NCI-H1694 (cell line): ENCODE results near the gene MYL7.

Experiments
- DNase-seq: peaks from one replicate; lab custom pipeline; 2025; lab: John Stamatoyannopoulos, UW

MYL7 gene

GRCh38 chr7:44150466-44150832 lies 9.3 kb upstream of the MYL7 start:
- peak; percentile 19 for DNase-seq

GRCh38 chr7:44149571-44150465 lies 8.7 kb upstream of the MYL7 start:
- no peak for DNase-seq

GRCh38 chr7:44148961-44149536 lies 7.9 kb upstream of the MYL7 start:
- DNase-seq, result no peak

- no peak for DNase-seq
Measured at GRCh38 chr7:44148166-44148565, 7.0 kb upstream of the MYL7 start.

GRCh38 chr7:44147026-44147991 lies 6.2 kb upstream of the MYL7 start:
- no peak for DNase-seq

GRCh38 chr7:44145969-44146911 lies 5.1 kb upstream of the MYL7 start:
- DNase-seq, result no peak

GRCh38 chr7:44145479-44145968 lies 4.4 kb upstream of the MYL7 start:
- DNase-seq, result no peak

GRCh38 chr7:44144968-44145478 lies 3.9 kb upstream of the MYL7 start:
- no peak for DNase-seq

- no peak for DNase-seq
Measured at GRCh38 chr7:44144426-44144967, 3.4 kb upstream of the MYL7 start.

- no peak for DNase-seq
Measured at GRCh38 chr7:44143646-44144250, 2.6 kb upstream of the MYL7 start.

GRCh38 chr7:44142028-44142427 lies 896 bp upstream of the MYL7 start:
- no peak for DNase-seq

GRCh38 chr7:44140341-44140740 lies 791 bp downstream of the MYL7 start:
- DNase-seq, result no peak

- DNase-seq, result no peak
Measured at GRCh38 chr7:44139311-44140010, 1.7 kb downstream of the MYL7 start.

- no peak for DNase-seq
Measured at GRCh38 chr7:44138698-44139097, 2.4 kb downstream of the MYL7 start.

GRCh38 chr7:44136731-44137130 lies 4.4 kb downstream of the MYL7 start:
- no peak for DNase-seq

GRCh38 chr7:44134943-44135628 lies 6.0 kb downstream of the MYL7 start:
- DNase-seq, result no peak

GRCh38 chr7:44133295-44133694 lies 7.8 kb downstream of the MYL7 start:
- no peak for DNase-seq

GRCh38 chr7:44132039-44132438 lies 9.1 kb downstream of the MYL7 start:
- DNase-seq, result no peak
